Ascending aorta (tissue), 2 donors: ENCODE results near the gene MRPL2. TPM values are rescaled to one million over a fixed set of nuclear protein-coding genes. Genes with fewer than 3 reads are reported as not detected.
"Not testable (repeated sequence)": the region's sequence is repeated elsewhere in the genome, so short reads cannot be mapped to it uniquely, and the experiment has no call there.

Source experiments
- DNase-seq, 2 donors: peaks; one replicate each; pipeline ENCODE4 v3.0.0-alpha.2; 2019; ENCODE audit warnings: low spot score in 2 of 2
- H3K27ac ChIP-seq, 2 donors: fragments of 200-600 bp; sonication (generic); one replicate each; pipeline ENCODE4 v1.5.1; 2016 to 2017; ENCODE audit warnings: mild to moderate bottlenecking in 1 of 2
- H3K27me3 ChIP-seq: fragments of 200-600 bp; sonication (generic); one replicate; pipeline ENCODE4 v1.5.1; 2017
- H3K36me3 ChIP-seq, 2 donors: fragments of 200-600 bp; sonication (generic); one replicate each; pipeline ENCODE4 v1.5.1; 2016
- H3K4me1 ChIP-seq, 2 donors: fragments of 200-600 bp; sonication (generic); one replicate each; pipeline ENCODE4 v1.5.1; 2016 to 2017; ENCODE audit warnings: mild to moderate bottlenecking in 1 of 2
- H3K4me3 ChIP-seq, 2 donors: fragments of 200-600 bp; sonication (generic); one replicate each; pipeline ENCODE4 v1.5.1; 2016 to 2017; ENCODE audit warnings: mild to moderate bottlenecking in 1 of 2
- H3K9me3 ChIP-seq, 2 donors: fragments of 200-600 bp; sonication (generic); one replicate each; pipeline ENCODE4 v1.5.1; 2016
- CTCF ChIP-seq, 3 experiments: fragments of 200-600 bp in 2 of 3; fragments of 450-650 bp in 1 of 3; sonication (generic) in 2 of 3; IDR thresholded peaks; one replicate each; pipeline ENCODE4 v1.5.1; 2016 to 2019; ENCODE audit warnings: antibody characterized with exemption in 3 of 3, mild to moderate bottlenecking in 1 of 3, moderate library complexity in 1 of 3
- intact Hi-C: fragments of 100-400 bp; cut with DNase I; formaldehyde crosslinking; loops from one replicate; pipeline ENCODE4 v1.15.1; 2023
- total RNA-seq: library from RNA; depleted of rRNA; stranded (reverse); fragments of >200 nt; gene quantifications from one replicate; pipeline ENCODE4 v1.1.0, GENCODE V29; 2016

MRPL2 gene
- total RNA-seq, 1 donor from 2014 or later, result 42.3 TPM

- no peak for DNase-seq
- no peaks in the 10 kb centered on the region for H3K4me1 ChIP-seq
- no peak overlapping the region for H3K4me3 ChIP-seq
- no peaks in the 10 kb centered on the region for H3K9me3 ChIP-seq
- peaks cover 30 to 69% of the 10 kb centered on the region in 2 donors for H3K36me3 ChIP-seq
- no peaks in the 10 kb centered on the region for H3K27me3 ChIP-seq
- TF ChIP-seq CTCF (IDR thresholded peaks at IDR 0.05), result no peak
- H3K27ac ChIP-seq, result no peak overlapping the region
- intact Hi-C loops, result no loop called here
Measured at GRCh38 chr6:43043310-43043709, 15.9 kb downstream of the MRPL2 start.

GRCh38 chr6:43041475-43041874 is 17.8 kb downstream of the MRPL2 start:
- H3K4me3 ChIP-seq, H3K27me3 ChIP-seq, H3K9me3 ChIP-seq, H3K27ac ChIP-seq, H3K4me1 ChIP-seq, DNase-seq, intact Hi-C loops: not testable (repeated sequence)
- H3K36me3 ChIP-seq, result peaks cover 48 to 75% of the 10 kb centered on the region in 2 donors

- no peak for TF ChIP-seq CTCF (IDR thresholded peaks at IDR 0.05)
- intact Hi-C loops, result no loop called here
- H3K27ac ChIP-seq, result no peak overlapping the region
- H3K27me3 ChIP-seq, result no peaks in the 10 kb centered on the region
- no peaks in the 10 kb centered on the region for H3K9me3 ChIP-seq
- H3K4me3 ChIP-seq, result no peak overlapping the region
- peaks cover 43 to 69% of the 10 kb centered on the region in 2 donors for H3K36me3 ChIP-seq
- no peak for DNase-seq
- no peaks in the 10 kb centered on the region for H3K4me1 ChIP-seq
Measured at GRCh38 chr6:43040542-43041257, 18.5 kb downstream of the MRPL2 start.

- peaks cover 42 to 61% of the 10 kb centered on the region in 2 donors for H3K36me3 ChIP-seq
- H3K9me3 ChIP-seq, result no peaks in the 10 kb centered on the region
- DNase-seq, result no peak
- intact Hi-C loops, result no loop called here
- H3K27ac ChIP-seq, result no peak overlapping the region
- H3K4me3 ChIP-seq, result no peak overlapping the region
- H3K27me3 ChIP-seq, result no peaks in the 10 kb centered on the region
- no peak for TF ChIP-seq CTCF (IDR thresholded peaks at IDR 0.05)
- no peaks in the 10 kb centered on the region for H3K4me1 ChIP-seq
Measured at GRCh38 chr6:43038727-43039126, 20.5 kb downstream of the MRPL2 start.

GRCh38 chr6:43037706-43038105 is 21.5 kb downstream of the MRPL2 start:
- intact Hi-C loops, result no loop called here
- no peak overlapping the region for H3K27ac ChIP-seq
- DNase-seq, result no peak
- TF ChIP-seq CTCF (IDR thresholded peaks at IDR 0.05), result no peak
- H3K27me3 ChIP-seq, result no peaks in the 10 kb centered on the region
- no peaks in the 10 kb centered on the region for H3K4me1 ChIP-seq
- H3K36me3 ChIP-seq, result peaks cover 39 to 59% of the 10 kb centered on the region in 2 donors
- no peak overlapping the region for H3K4me3 ChIP-seq
- H3K9me3 ChIP-seq, result no peaks in the 10 kb centered on the region

GRCh38 chr6:43037197-43037596 is 22.0 kb downstream of the MRPL2 start:
- intact Hi-C loops, result no loop called here
- DNase-seq, result no peak
- Histone ChIP-seq H3K9me3 (no peaks in the 10 kb centered on the region), H3K36me3 (peaks cover 37 to 60% of the 10 kb centered on the region in 2 donors), H3K4me1 (no peaks in the 10 kb centered on the region), H3K27ac (no peak overlapping the region), H3K27me3 (no peaks in the 10 kb centered on the region), H3K4me3 (no peak overlapping the region)
- no peak for TF ChIP-seq CTCF (IDR thresholded peaks at IDR 0.05)
